K562 (cell line): ENCODE data around the gene NTN1. TPM values are rescaled to one million over a fixed set of nuclear protein-coding genes. Genes with fewer than 3 reads are reported as not detected.

Source experiments
- ATAC-seq: fragments of 200-7000 bp; cut with Tn5 transposase; 3 replicates; pipeline ENCODE4 v1.9.1; 2020; ENCODE audit warnings: moderate library complexity
- BruUV-seq: library from RNA; stranded (reverse); fragments of 400-500 nt; replicated peaks from 2 replicates; lab custom pipeline; 2021; lab: Mats Ljungman, UMichigan
- CTCF ChIA-PET: fragments of 300-600 bp; formaldehyde crosslinking; extraction: SDS; loops from one replicate; lab custom pipeline; 2021; ENCODE audit warnings: low intra/inter-chr PET ratio; lab: Yijun Ruan, JAX
- POLR2A ChIA-PET: fragments of 300-600, 350-650 bp; sonication (Branson Sonifier 250); formaldehyde crosslinking; extraction: SDS; loops from one replicate; lab custom pipeline; 2021; ENCODE audit warnings: antibody characterized with exemption, inconsistent platforms; lab: Yijun Ruan, JAX
- DNase-seq, 4 experiments: peaks; one replicate each; pipeline versions ENCODE4 v3.0.0 to v3.0.0-alpha.2; 2011 to 2018; ENCODE audit warnings: low spot score in 3 of 4, mixed read lengths in 3 of 4; ENCODE audit errors: extremely low read depth in 1 of 4
- FAIRE-seq: peaks from 2 replicates; lab custom pipeline; 2011; peaks lifted over from hg19 to GRCh38; lab: Jason Lieb, UNC
- H2AFZ ChIP-seq: 2 replicates; pipeline ENCODE4 v1.6.0; 2011; ENCODE audit warnings: low read depth, low read length, control low read depth, inconsistent platforms
- H3K27ac ChIP-seq: fragments of 200-600 bp; 3 replicates; pipeline ENCODE4 v1.8.0; 2011; ENCODE audit warnings: low read depth, mild to moderate bottlenecking, control low read depth, inconsistent platforms, low read length, moderate library complexity, mixed read lengths; ENCODE audit errors: extremely low read depth
- H3K27me3 ChIP-seq, 2 experiments: fragments of 300-600 bp in 1 of 2; 2 replicates in 1 of 2; 3 replicates in 1 of 2; pipeline versions ENCODE4 v1.6.0 to v1.8.0; 2011; ENCODE audit warnings: inconsistent platforms in 2 of 2, low read length in 2 of 2, mild to moderate bottlenecking in 1 of 2, mixed read lengths in 1 of 2, moderate library complexity in 1 of 2; ENCODE audit not compliant: control insufficient read depth in 2 of 2, insufficient read depth in 2 of 2
- H3K36me3 ChIP-seq: fragments of 300-600 bp; 3 replicates; pipeline ENCODE4 v1.8.0; 2011; ENCODE audit warnings: mild to moderate bottlenecking, low read length, inconsistent platforms; ENCODE audit not compliant: control insufficient read depth, insufficient read depth
- H3K4me1 ChIP-seq, 2 experiments: fragments of 200-600 bp in 1 of 2; replicated peaks in 1 of 2; 2 replicates in 1 of 2; 3 replicates in 1 of 2; pipeline versions ENCODE4 v1.5.1 to v1.8.0; 2011; ENCODE audit warnings: inconsistent platforms in 2 of 2, low read length in 2 of 2, mild to moderate bottlenecking in 1 of 2, mixed read lengths in 1 of 2, moderate library complexity in 1 of 2; ENCODE audit not compliant: control insufficient read depth in 2 of 2, insufficient read depth in 2 of 2
- H3K4me2 ChIP-seq: 2 replicates; pipeline ENCODE4 v1.6.1; 2011; ENCODE audit warnings: low read length, control low read depth, inconsistent platforms, mixed read lengths; ENCODE audit not compliant: insufficient read depth
- H3K4me3 ChIP-seq: fragments of 200-600 bp; sonication (generic), shearing (Covaris generic); 2 replicates; pipeline ENCODE4 v1.5.1; 2016; ENCODE audit warnings: control low read depth, inconsistent platforms
- H3K79me2 ChIP-seq: fragments of 200-600 bp; 3 replicates; pipeline ENCODE4 v1.8.0; 2011; ENCODE audit warnings: low read length, inconsistent platforms; ENCODE audit not compliant: control insufficient read depth, insufficient read depth
- H3K9ac ChIP-seq, 2 experiments: 2 replicates each; pipeline versions ENCODE4 v1.6.0 to v1.6.1; 2011; ENCODE audit warnings: low read depth in 2 of 2, low read length in 2 of 2, control low read depth in 1 of 2, inconsistent platforms in 1 of 2, mild to moderate bottlenecking in 1 of 2, mixed read lengths in 1 of 2; ENCODE audit not compliant: insufficient read depth in 1 of 2
- H3K9me1 ChIP-seq: one replicate; pipeline ENCODE4 v1.6.0; 2011; ENCODE audit warnings: inconsistent platforms, mild to moderate bottlenecking, low read length, moderate library complexity; ENCODE audit not compliant: control insufficient read depth, insufficient read depth
- H3K9me3 ChIP-seq: replicated peaks from 2 replicates; pipeline ENCODE4 v1.5.1; 2011; ENCODE audit warnings: low read depth, low read length, inconsistent platforms; ENCODE audit not compliant: control insufficient read depth, insufficient read depth
- H4K20me1 ChIP-seq: replicated peaks from 2 replicates; pipeline ENCODE4 v1.6.1; 2011; ENCODE audit warnings: low read length, inconsistent platforms, mixed read lengths; ENCODE audit not compliant: control insufficient read depth, insufficient read depth
- E2F3 ChIP-seq: fragments of 250-450 bp; sonication (Bioruptor Pico); IDR thresholded peaks from 2 replicates; pipeline ENCODE4 v1.4.0; 2020; ENCODE audit warnings: mild to moderate bottlenecking
- ID3 ChIP-seq, 2 experiments: fragments of 250-450 bp in 1 of 2; fragments of 450-650 bp in 1 of 2; sonication (Bioruptor Pico) in 1 of 2; IDR thresholded peaks; 2 replicates each; pipeline versions ENCODE4 v1.6.1 to v1.8.0; 2016 to 2021; ENCODE audit warnings: mild to moderate bottlenecking in 2 of 2, moderate library complexity in 2 of 2, missing compliant biosample characterization in 1 of 2, missing genetic modification characterization in 1 of 2
- MYNN ChIP-seq, 2 experiments: sonication (generic); formaldehyde crosslinking in 1 of 2; IDR thresholded peaks; 2 replicates each; pipeline versions ENCODE4 v1.5.0 to v1.6.1; 2016 to 2020; ENCODE audit warnings: antibody characterized with exemption in 1 of 2, missing genetic modification reagents in 1 of 2
- NCOA2 ChIP-seq, 2 experiments: fragments of 450-650 bp; IDR thresholded peaks; 2 replicates each; pipeline ENCODE4 v1.6.1; 2018; ENCODE audit warnings: mild to moderate bottlenecking in 2 of 2, moderate library complexity in 1 of 2; ENCODE audit not compliant: partially characterized antibody in 2 of 2
- NFRKB ChIP-seq: fragments of 450-650 bp; IDR thresholded peaks from 2 replicates; pipeline ENCODE4 v1.6.1; 2016; ENCODE audit warnings: low read depth
- WGBS: fragments of 100-300 bp; shearing (Covaris generic); methylation state at CpG from one replicate; pipeline ENCODE4 v1.1.6; 2016; ENCODE audit warnings: low coverage, mixed read lengths; ENCODE audit not compliant: insufficient coverage; ENCODE audit errors: missing lambda C conversion rate; 5-methylcytosine and 5-hydroxymethylcytosine counted together
- in situ Hi-C: fragments of 300-500 bp; cut with MboI; formaldehyde crosslinking; loops from 4 replicates; pipeline ENCODE4 v1.15.0; 2018; ENCODE audit warnings: inconsistent platforms, mixed read lengths
- intact Hi-C: fragments of 100-400 bp; cut with micrococcal nuclease; formaldehyde crosslinking; loops from 2 replicates; pipeline ENCODE4 v1.14.2; 2022
- polyA plus RNA-seq, 8 experiments: library from polyadenylated mRNA; depleted of rRNA in 4 of 8; stranded (reverse) in 5 of 8; unstranded in 3 of 8; fragments of >200 nt; fragmentation: Nextera tagmentation in 2 of 8; fragmentation: Illumina TruSeq in 1 of 8; extraction: Ambion mirVana in 2 of 8; extraction: Trizol in 1 of 8; gene quantifications; 2 replicates each; pipeline versions ENCODE4 v1.2.1 to v1.2.3, GENCODE V29; 2011 to 2014; ENCODE audit warnings: inconsistent platforms in 1 of 8, missing spikeins in 1 of 8
- total RNA-seq, 7 experiments: library from RNA; depleted of rRNA in 6 of 7; stranded (reverse); fragments of >200 nt in 6 of 7; fragmentation: Illumina TruSeq in 2 of 7; extraction: Trizol in 2 of 7; gene quantifications; 2 replicates each; pipeline versions ENCODE4 v1.2.1 to v1.2.3, GENCODE V29; 2011 to 2021; ENCODE audit warnings: low replicate concordance in 1 of 7

NTN1 gene
- total and polyA plus RNA-seq, 9 of the 15 experiments (the other 6 are each of a cell fraction or from before 2014, with no cell fraction given), result 0.02 TPM; not detected in 8

- no TSS peak for BruUV-seq
- no peak for ATAC-seq
- no peaks in the 10 kb centered on the region for H3K9me1 ChIP-seq
- no peak overlapping the region for H2AFZ ChIP-seq
- POLR2A ChIA-PET, result interaction anchor here (0.5 kb wide), 1 partner anchor 75 kb away, joined by 3 read pairs; no protein-coding TSS in a partner anchor
- no peak overlapping the region for H3K27ac ChIP-seq
- intact Hi-C loops, result no loop called here
- no peak for FAIRE-seq
- no peak for TF ChIP-seq NFRKB
- TF ChIP-seq NCOA2 (IDR thresholded peaks at IDR 0.05; ENCODE audit: partially characterized antibody in 2 of 2), result no peak
- TF ChIP-seq ID3 (CRISPR knock-in tag; IDR thresholded peaks at IDR 0.05), result no peak
- no peak for TF ChIP-seq ID3 (tag; IDR thresholded peaks at IDR 0.05)
- no peak for TF ChIP-seq MYNN (IDR thresholded peaks at IDR 0.05)
- TF ChIP-seq MYNN (CRISPR knock-in tag; IDR thresholded peaks at IDR 0.05), result no peak
- no peak for TF ChIP-seq E2F3 (CRISPR knock-in tag)
- no peaks in the 10 kb centered on the region for H3K27me3 ChIP-seq
- no peaks in the 10 kb centered on the region for H4K20me1 ChIP-seq
- H3K4me1 ChIP-seq, result no peaks in the 10 kb centered on the region
- no peak for DNase-seq
- in situ Hi-C loops, result no loop called here
- no peaks in the 10 kb centered on the region for H3K36me3 ChIP-seq
- no peak overlapping the region for H3K4me3 ChIP-seq
- 0% methylated on average over 4 of the region's 7 CpGs for WGBS
- CTCF ChIA-PET, result interaction anchor here (0.7 kb wide), 1 partner anchor 121 kb away, joined by 3 read pairs; no protein-coding TSS in a partner anchor
- H3K9me3 ChIP-seq, result no peaks in the 10 kb centered on the region
- H3K79me2 ChIP-seq, result no peaks in the 10 kb centered on the region
- no peak overlapping the region for H3K9ac ChIP-seq
- H3K4me2 ChIP-seq, result no peak overlapping the region
These were observed 59.1 kb downstream of the NTN1 start for GRCh38 chr17:9080296-9080914.
